ENCODE data around the gene RAD51AP2. TPM values are rescaled to one million over a fixed set of nuclear protein-coding genes. Genes with fewer than 3 reads are reported as not detected.

Gene RAD51AP2
- total and polyA plus RNA-seq, 2 of the 8 experiments (the other 6 are each of a cell fraction or from before 2014, with no cell fraction given) = 0.02 to 0.20 TPM

GRCh38 chr2:17515652-17516051 lies 2.6 kb downstream of the RAD51AP2 start:
- no peak overlapping the region for H4K91ac ChIP-seq (replicated peaks; ENCODE audit: insufficient read length, low read length)
- H3K23me2 ChIP-seq (ENCODE audit: low read depth, low read length) = no peaks in the 10 kb centered on the region
- no peak overlapping the region for H3K14ac ChIP-seq (ENCODE audit: insufficient read length)
- no peak overlapping the region for H3K18ac ChIP-seq (ENCODE audit: extremely low read depth, low read length)
- no peak overlapping the region for H3K56ac ChIP-seq (replicated peaks; ENCODE audit: insufficient read length, low read depth, low read length)
- no peak overlapping the region for H3K27ac ChIP-seq (ENCODE audit: low read depth, low read length)
- ChIA-PET CTCF (ENCODE audit: partially characterized antibody) (no interaction called here), POLR2A (ENCODE audit: partially characterized antibody) (no interaction called here)
- peaks cover 0 to 2% (median 0%) of the 10 kb centered on the region in 4 experiments; a peak in 1 of 7 replicates for H3K27me3 ChIP-seq (replicated peaks in 1 of 4; ENCODE audit: control insufficient read depth in 3 of 4, extremely low read depth in 1 of 4, insufficient read depth in 3 of 4, low read length in 3 of 4)
- H4K8ac ChIP-seq (ENCODE audit: extremely low read depth, insufficient read depth, low read length) = no peak overlapping the region
- no peaks in the 10 kb centered on the region for H3K79me1 ChIP-seq (ENCODE audit: low read depth, low read length)
- H2BK120ac ChIP-seq (replicated peaks; ENCODE audit: low read depth, low read length) = no peak overlapping the region
- H3K4me2 ChIP-seq (ENCODE audit: insufficient read depth in 1 of 2, low read depth in 2 of 2, low read length in 2 of 2) = no peak overlapping the region
- no peak overlapping the region for H2AFZ ChIP-seq (ENCODE audit: low read length)
- H2BK15ac ChIP-seq (ENCODE audit: low read length) = no peak overlapping the region
- no peak overlapping the region for H2BK20ac ChIP-seq (ENCODE audit: low read length)
- H3K9ac ChIP-seq (replicated peaks in 1 of 4; ENCODE audit: extremely low read depth in 1 of 4, low read depth in 3 of 4, low read length in 3 of 4) = no peak overlapping the region
- H2AK5ac ChIP-seq (ENCODE audit: low read depth, low read length) = no peak overlapping the region
- FAIRE-seq (no peak), DNase-seq (ENCODE audit: low read depth in 1 of 2, low spot score in 2 of 2) (no peak)
- no peaks in the 10 kb centered on the region for H3K79me2 ChIP-seq (ENCODE audit: control insufficient read depth in 1 of 2, insufficient read depth in 2 of 2, low read length in 2 of 2)
- H4K5ac ChIP-seq (ENCODE audit: insufficient read length, low read depth, low read length) = no peak overlapping the region
- no peak overlapping the region for H2BK5ac ChIP-seq (ENCODE audit: low read depth, low read length)
- no peak overlapping the region for H3K4ac ChIP-seq (replicated peaks; ENCODE audit: insufficient read length, low read depth, low read length)
- H3K23ac ChIP-seq (ENCODE audit: insufficient read length) = no peak overlapping the region
- no peaks in the 10 kb centered on the region for H3K36me3 ChIP-seq (ENCODE audit: control insufficient read depth in 2 of 4, insufficient read depth in 4 of 4, low read length in 3 of 4)
- no peaks in the 10 kb centered on the region for H4K20me1 ChIP-seq (replicated peaks in 1 of 2; ENCODE audit: control insufficient read depth in 1 of 2, insufficient read depth in 2 of 2, low read length in 2 of 2)
- no peaks in the 10 kb centered on the region for H3K9me3 ChIP-seq (ENCODE audit: insufficient read depth in 2 of 2, low read depth in 1 of 2, low read length in 1 of 2)
- peaks cover 0 to 4% (median 1%) of the 10 kb centered on the region in 4 experiments; a peak in 3 of 7 replicates for H3K4me1 ChIP-seq (replicated peaks in 1 of 4; ENCODE audit: control insufficient read depth in 3 of 4, insufficient read depth in 4 of 4, low read length in 3 of 4)
- no peak overlapping the region for H2BK12ac ChIP-seq (ENCODE audit: low read depth, low read length)
- H3K4me3 ChIP-seq (ENCODE audit: extremely low read depth in 1 of 4, insufficient read depth in 2 of 4, low read depth in 3 of 4, low read length in 4 of 4) = no peak overlapping the region
- TF ChIP-seq CBX8 (IDR thresholded peaks at IDR 0.05; ENCODE audit: borderline replicate concordance, low read depth, low read length) = no peak
- TF ChIP-seq NRF1 (IDR thresholded peaks at IDR 0.05; ENCODE audit: low read depth, low read length) = no peak
- TF ChIP-seq POLR2AphosphoS5 (IDR thresholded peaks at IDR 0.05; ENCODE audit: low read depth, low read length) = no peak
- no peak for TF ChIP-seq TEAD4 (IDR thresholded peaks at IDR 0.05; ENCODE audit: low read depth, low read length)
- TF ChIP-seq SIRT6 (IDR thresholded peaks at IDR 0.05; ENCODE audit: low read length) = no peak
- TF ChIP-seq JUND (IDR thresholded peaks at IDR 0.05; ENCODE audit: low read length) = no peak
- no peak for TF ChIP-seq CREB1 (IDR thresholded peaks at IDR 0.05)
- TF ChIP-seq SAP30 (IDR thresholded peaks at IDR 0.05; ENCODE audit: insufficient read depth, insufficient replicate concordance, low read length) = no peak

Data from H1 (cell line).